Left forelimb (tissue), 1 donor: ENCODE measurements around the gene NEDD9.

Source experiments
- DNase-seq: peaks from one replicate; pipeline ENCODE4 v3.0.0-alpha.2; 2018; ENCODE audit warnings: low spot score

NEDD9 gene

DNA sequence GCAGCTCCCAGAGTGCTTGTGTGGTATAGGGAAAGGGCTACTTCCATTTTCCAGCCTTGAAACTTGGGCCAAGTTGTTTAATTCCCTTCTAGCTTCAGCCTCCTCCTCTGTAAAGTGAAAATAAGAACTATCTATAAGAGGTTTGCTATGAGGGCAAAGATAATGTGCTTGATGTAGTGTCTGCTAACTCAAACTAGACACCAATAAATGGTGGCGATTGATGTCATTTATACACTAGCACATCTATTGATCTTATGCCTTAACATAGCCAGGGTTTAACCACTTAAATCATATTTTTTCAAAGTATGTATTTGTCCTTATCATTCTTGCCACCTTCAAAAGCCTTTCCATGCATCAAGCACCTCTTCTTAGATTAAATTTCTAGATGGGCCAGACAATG lies 55.2 kb downstream of the NEDD9 start:
- no peak for DNase-seq

DNA sequence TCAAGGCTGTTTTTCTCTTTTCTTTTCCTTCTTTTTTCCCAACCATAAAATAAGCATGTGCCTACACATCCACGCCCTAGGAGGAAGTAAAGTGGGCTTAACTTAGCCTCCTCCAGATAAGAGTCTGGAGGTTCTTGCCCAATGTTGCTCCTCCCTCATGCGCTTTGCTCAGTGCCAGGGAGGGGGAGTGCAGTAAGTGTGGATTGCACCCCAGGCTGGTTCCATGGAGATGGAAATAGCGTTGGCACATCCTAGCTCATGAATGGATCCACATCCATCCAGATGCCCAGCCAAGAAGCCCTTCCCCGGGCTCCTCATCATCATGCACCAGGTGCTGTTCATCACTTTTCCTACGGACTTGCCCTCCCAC lies 58.2 kb downstream of the NEDD9 start:
- DNase-seq: no peak

DNA sequence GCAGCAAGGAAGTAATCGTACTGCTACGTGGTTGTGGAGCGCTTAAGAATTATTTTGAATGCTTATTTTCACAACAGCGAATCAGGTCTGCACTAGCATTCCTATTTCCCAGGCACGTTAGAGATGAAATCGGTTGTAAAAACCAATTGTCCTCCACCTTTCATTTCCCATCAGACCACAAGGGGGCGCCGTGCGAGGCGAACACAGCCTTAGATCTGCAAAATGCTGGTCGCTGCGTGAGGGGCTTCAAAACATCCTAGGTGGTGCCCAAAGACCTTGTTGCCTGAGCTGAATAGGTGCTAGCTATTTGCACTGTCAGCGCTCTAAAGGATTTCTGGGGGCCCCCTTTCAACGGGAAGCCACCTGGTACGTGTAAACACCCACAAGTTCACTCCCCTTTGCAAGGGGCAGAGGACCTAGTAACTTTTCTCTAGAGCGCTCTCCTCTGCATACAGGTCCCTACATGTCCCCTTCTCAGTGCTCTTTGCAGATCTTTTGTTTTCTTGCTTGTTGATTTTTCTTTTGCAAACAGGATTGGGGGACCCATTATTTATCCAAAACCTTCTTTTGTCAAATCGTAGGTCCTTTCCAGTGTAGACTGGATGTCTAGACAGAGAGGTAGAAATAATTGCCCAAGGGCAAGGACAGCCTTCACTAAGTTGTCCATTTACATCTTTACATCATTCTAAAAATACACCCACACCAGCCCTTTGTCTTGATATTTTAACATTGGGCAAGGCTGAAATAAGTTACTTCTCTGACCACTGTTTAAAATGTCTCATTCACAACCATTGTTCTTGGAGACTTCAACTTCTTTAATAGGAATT lies 59.8 kb downstream of the NEDD9 start:
- DNase-seq: no peak

DNA sequence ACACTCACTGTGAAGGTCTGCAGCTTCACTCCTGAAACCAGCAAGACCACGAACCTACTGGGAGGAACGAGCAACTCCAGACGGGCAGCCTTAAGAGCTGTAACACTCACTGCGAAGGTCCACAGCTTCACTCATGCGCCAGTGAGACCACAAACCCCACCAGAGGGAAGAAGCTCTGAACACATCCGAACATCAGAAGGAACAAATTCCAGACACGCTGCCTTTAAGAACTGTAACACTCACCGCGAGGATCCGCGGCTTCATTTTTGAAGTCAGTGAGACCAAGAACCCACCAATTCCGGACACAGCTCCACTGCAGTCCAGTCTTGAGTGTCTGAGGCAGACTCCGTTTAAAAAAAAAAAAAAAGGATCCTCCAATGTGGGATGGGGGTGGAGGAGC lies 60.5 kb downstream of the NEDD9 start:
- no peak for DNase-seq

DNA sequence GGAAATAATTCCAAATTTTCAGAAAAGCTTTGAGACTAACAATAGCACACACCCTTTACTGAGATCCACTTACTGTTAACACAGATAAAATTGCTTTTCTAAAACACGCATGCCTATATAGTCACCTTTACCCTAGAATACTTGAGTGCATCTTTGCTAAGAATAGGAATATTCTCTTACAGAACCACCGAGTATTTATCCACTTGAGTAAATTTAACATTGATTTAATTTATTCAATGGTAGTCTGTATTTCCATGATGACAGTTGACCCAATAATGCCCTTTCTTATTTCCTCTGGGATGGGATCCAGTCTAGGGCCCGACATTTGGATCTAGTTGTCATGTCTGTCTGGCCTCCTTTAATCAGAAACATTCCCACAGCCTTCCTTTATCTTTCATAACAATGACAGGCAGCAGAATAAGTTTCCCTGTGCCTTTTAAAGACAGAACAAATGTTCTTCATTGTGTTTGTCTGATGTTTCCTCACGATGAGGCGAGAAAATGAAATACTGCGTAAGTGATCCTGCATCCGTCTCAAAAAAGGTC lies 64.3 kb downstream of the NEDD9 start:
- no peak for DNase-seq

DNA sequence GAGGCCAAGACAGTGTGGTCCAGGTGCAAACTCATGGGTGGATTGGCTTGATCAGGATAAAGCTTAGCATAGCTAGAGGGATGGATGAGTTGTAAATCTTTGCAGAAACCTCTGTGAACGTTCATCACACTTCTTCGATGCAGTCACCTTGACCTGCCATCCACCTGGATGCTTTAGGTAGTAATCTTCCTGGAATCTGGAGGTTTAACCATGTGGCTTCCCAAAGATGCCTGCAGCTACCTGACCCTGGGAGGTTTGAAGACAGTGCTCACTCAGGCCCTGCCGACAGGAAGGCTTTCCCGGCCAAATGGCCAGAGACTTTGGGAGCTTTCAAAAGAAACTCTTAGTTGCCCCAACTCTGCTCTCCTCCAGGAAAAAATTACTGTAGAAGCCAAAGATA lies 65.5 kb downstream of the NEDD9 start:
- no peak for DNase-seq

DNA sequence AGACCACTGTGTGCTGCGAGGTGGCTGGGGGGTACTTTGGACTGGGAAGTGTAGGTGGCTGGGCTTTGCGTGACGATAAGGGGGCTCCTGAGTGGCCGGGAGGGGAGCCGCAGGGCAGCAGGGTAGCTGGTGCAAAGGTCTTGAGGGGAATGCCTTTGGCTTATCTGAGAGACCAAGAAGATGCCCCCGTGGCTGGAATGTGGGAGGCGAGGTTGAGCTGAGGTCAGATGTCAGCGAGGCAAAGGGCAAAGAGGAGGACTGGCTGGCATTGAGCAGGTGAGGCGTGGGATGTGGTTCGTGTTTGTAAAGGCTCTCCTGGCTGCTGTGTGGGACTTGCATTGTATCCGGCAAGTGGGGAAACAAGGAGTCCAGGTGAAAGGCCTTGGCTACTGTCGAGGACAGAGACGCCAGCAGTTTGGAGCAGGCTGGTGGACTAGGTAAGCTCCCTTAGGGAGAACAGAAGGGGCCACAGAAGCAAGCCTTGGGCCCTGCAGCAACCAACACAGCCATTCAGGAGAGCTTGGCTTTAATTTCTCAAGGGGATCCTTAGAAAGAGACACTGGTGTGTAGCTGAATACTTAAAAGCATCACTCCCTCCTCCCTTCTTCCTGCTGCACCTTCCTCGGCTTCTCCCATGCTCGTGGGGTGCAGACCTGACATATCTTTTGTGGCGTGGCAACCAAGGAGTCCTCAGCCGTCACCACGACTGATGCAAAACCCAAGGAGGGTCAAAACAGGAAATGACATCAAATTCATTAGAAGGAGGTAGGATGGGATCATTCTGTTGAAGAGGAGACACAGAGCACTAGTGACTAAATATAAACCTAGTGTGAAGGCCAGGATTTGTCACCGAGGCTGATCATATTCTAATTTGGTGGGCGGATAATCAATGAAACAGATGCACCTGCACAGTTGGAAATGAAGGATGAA lies 67.5 kb downstream of the NEDD9 start:
- DNase-seq: no peak

DNA sequence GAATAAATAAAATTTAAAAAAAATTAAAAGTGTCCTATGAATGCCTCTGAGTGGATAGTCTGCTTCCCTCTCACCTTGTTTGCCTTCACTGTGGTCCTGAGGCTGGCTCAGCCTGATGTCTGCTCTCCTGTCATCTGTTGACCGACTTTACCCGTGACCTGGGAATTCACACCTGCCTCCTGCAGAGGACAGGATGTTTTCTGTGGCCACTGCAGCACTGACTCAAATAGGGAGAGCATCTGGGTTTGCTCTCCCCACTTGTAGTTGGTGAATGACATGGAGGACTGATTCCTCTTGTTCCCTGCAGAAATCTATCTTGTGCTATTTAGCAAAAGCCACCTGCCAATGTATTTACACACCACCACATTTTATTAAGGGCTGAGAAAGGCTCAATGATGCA lies 68.5 kb downstream of the NEDD9 start:
- DNase-seq: no peak

DNA sequence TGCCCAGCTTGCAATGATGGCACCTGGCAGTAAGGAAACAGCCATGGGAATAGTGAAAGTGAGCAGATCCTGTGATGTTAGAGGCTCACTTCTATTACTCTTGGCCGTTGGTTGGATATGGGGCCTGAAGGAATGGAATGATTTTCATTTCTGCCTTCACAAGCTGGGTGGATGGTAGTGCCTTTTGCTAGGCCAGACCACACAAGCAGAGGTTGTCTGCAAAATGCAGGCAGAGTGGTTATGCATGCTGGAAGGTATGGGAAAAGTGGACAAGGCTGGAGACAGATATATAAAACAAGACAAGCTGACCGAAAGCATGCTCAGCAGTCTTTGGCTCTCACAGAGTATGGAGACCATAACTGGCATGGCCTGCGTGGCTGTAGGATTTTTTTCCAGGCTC lies 70.2 kb downstream of the NEDD9 start:
- no peak for DNase-seq

DNA sequence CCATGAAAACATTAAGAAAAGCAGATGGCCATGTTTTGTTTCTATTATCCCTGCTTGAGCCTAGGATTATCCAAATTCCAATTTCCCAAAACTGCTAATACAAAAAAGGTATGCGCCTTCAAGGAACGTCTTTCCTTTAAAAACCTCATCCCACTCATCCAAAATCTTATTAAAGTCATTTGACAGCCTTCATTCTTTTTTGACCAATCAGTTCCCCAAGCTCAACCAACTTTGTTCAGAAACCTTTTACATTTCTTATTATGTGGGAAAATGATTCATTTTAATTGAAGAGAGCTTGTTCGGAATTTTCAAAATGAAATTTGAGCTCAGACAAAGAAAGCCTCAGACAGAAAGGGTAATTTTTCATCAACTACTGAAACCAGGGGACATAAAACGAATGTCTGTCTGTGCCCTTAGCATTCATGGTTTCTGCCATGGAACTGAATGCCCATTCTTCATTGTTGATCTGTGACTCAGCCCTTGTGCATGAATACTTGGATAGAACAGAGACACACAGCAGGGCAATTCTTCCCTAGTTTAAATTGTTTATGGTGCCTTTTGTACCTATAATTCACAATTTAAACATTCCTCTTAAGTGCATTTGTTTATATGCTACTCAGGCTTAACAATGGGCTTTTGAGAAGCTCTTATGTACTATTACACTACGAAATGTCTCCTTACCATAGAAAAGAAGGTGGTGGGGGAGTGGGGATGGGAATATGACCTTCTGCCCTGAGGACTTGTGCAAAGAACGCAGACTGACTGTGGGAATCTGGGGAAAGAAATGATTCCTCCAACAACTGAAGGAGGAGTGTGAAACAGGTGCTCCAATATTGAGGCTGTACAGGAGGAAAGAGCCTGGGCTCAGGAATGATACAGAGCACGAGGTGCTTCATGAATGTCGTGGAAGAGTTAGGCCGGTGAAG lies 71.2 kb downstream of the NEDD9 start:
- DNase-seq: no peak

DNA sequence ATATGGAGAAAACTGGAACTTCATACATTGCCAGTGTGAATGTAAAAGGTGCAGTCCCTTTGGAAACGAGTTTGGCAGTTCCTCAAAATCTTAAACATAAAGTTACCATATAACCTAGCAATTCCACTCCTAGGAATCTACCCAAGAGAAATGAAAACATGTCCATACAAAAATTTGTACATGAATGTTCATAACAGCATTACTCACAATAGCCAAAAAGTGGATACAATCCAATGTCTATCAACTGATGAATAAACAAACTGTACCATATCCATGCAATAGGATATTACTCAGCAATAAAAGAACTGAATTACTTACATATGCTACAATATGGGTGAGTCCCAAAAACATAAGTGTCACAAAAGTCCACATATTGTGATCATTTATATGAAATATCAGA lies 72.3 kb downstream of the NEDD9 start:
- DNase-seq: no peak

DNA sequence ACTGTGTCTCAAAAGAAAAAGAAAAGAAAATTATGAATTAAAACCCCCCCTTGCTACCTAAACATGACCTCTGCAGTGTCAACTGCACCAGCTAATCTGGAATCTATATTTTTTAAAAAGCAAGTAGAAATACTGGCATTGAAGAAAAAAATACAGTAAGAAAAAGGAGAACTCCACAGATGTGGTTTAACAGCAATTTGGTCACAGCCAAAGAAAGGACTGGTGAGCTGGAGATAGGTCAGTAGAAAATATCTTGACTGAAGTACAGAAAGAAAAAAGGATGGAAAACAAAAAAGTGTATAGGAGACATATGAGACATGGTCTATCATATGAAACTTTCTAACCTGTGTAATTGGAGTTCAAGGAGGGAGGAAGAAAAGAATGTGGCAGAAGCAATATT lies 76.9 kb downstream of the NEDD9 start:
- DNase-seq: no peak

DNA sequence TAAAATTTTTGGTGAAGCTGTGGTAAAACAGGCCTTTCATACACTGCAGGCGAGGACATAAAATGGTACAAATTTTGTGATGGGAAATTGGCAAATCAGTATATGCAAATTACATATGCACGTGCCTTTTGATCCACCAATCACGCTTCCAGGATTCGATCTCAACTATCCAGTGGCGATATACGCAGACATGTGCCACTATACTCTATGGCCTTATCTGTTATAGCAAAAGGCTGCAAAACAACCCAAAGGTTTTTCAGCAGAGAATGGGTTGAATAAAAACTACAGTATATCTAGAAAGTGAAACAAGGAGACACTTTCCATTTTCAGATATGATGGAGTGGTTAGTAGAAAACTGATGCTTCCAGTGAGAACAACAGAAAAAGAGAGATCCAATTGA lies 79.0 kb downstream of the NEDD9 start:
- no peak for DNase-seq

DNA sequence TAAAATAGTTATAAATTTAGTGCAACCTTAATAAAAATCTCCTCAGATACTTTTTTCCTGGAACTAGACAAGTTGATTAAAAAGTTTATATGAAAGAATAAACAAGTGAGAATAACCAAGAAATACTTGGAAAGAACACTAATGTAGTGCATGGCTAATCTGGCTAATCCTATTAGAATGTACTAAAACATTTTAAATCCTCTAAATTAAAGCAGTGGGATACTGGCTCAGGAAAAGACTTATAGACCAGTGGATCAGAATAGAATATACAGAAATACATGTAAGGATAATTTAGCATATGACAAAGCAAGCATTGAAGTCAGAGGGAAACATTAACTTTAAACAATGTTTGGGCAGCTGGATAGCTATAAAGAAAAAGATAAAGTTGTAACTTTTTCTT lies 79.9 kb downstream of the NEDD9 start:
- DNase-seq: no peak

DNA sequence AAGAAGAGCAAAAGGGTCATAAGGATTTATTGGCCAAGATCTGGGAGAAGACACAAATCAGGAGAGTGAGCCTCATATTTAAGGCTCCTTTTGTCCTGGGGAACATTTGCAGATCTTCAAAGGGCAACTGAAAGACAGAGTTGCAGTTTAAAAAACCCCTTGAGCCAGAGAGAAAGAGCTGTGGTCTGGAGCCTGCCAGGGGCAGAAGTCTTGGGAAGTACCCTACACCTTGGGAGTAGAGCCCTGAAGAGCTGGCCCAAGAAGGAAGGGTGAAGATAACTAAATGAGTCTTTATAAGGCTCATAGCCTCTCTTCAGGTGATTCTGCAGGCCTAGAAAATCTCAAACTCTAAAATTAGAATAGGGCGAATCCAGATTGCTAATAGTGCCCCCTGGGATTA lies 81.0 kb downstream of the NEDD9 start:
- DNase-seq: no peak

DNA sequence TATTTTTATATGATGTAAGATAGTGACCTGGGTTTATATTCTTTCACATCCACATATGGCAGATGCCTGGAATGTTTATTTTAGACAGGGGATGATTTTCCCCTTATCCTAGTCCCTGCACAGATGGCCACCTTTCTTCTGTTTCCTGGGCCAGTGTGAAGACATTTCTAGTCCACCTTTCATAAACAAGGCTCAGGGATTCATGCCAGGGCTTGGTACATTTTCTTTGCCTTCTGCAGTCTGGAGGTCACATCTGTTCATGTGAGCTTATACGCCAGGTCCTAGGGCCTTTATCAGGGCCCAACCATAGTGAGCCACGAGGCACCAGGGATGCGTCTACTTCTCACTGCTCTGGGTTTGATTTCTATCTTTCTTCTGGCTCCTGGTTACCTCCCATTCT lies 82.9 kb downstream of the NEDD9 start:
- DNase-seq: no peak

DNA sequence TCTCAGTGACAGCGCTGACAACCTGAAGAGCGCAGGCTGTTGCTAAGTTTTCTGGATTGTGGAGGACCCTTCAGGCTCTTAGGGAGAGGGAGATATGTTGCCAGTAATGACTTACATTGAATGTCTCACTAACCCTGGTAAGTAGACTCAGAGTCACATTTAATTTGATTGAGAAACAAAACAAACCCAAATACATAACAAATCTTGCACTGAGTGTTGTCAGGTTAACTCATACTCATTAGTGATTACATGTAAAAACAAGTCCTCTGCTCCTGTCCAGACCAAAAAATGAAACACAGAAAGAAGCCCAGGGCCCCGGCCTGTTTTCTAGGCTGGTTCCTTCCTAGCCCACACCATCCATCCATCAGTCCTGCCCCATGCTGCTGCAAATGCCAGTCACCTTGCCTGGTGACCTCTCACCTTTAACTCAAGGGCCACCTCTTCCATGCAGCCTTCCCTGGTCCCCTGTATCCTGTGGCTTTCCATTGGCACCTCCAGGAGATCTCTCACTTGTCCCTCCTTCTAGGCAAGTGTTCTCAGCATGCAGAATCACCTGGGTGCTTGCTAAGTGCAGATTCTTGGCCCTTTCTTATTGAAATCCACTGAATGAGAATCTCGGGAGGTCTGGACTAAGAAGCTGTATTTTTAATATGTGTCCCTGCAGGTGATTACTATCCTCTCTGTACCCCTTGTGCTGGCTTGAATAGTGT lies 86.2 kb downstream of the NEDD9 start:
- no peak for DNase-seq

DNA sequence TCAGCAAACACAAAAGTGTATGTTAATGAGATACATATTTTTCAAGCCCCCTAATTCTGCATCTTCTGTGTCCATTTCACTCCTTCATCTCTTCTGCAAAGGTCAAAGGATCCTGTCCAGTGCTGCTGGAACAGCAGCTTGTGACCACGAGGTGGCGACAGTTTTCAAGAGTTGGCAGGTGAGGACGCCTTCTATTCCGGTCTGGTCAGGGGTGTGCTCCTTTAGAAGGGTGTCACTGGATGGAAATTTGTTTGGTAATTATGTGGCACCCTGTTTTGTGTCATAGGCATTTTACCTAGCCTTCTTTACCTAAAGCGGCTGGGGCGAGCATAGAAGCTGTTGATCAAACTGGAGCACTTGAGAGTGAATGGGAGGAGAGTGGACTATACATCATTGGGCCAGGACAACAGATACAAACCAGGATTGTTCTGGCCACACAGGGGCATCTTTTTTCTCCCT lies 88.0 kb downstream of the NEDD9 start:
- DNase-seq: peak; percentile 79

DNA sequence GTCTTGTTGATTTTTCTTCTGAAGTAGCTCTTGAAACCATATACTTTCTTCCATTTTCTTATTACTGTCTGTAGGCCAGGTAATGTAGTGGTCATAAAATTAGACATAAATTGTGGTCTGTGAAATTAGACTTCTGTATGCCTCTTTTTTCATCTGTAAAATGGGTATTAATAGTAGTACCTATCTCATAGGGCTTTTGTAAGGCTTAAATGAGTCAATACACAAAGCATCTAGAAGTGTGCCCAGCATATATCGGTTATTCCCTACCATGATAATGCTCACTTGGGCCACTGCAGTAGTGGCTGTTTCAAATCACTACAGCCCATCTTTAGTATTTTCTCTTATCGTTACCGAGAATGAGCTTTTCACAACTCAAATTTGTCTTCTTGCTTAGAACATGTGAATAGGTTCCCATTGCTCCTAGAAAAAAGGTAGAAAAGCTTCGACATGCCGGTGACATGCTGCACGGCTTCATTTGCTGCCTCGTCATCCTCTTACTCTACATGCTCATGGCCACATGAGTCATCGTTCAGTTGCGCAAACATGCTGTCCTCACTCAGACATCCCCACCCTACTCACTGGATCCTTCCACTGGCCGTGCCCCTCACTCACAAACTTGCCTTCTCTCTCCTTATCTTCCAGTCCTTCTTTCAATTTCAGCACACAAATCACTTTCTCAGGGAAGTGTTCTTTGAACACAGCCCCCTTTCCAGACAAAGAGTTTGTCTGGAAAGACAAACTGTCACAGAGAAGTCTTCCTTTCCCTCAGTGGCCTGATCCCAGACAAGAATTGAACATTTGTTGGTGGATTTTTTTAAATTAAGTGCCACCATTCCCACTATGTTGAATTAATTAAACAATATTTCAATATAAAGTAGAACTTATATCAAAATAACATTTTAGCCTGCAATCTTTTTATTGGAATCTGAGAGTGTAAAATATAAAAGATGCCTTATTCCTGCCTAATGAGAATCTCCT lies 88.8 kb downstream of the NEDD9 start:
- no peak for DNase-seq
